HUES64 (cell line): ENCODE measurements around the gene NEURL1.
"Not testable (repeated sequence)": the region's sequence is repeated elsewhere in the genome, so short reads cannot be mapped to it uniquely, and the experiment has no call there.

Experiments
- H3K27ac ChIP-seq: 2 replicates; pipeline ENCODE4 v1.7.0; 2013; ENCODE audit warnings: low read depth, low read length, inconsistent platforms
- H3K27me3 ChIP-seq: 2 replicates; pipeline ENCODE4 v1.6.1; 2013; ENCODE audit warnings: mild to moderate bottlenecking, low read length; ENCODE audit not compliant: insufficient read depth
- H3K36me3 ChIP-seq: 2 replicates; pipeline ENCODE4 v1.6.1; 2013; ENCODE audit warnings: mild to moderate bottlenecking, low read length; ENCODE audit not compliant: insufficient read depth
- H3K4me1 ChIP-seq: 2 replicates; pipeline ENCODE4 v1.6.1; 2013; ENCODE audit warnings: mild to moderate bottlenecking, low read length, moderate library complexity; ENCODE audit not compliant: insufficient read depth
- H3K4me3 ChIP-seq: 2 replicates; pipeline ENCODE4 v1.5.1; 2013; ENCODE audit warnings: mild to moderate bottlenecking, low read length, moderate library complexity
- H3K9ac ChIP-seq: 2 replicates; pipeline ENCODE4 v1.6.1; 2013; ENCODE audit warnings: mild to moderate bottlenecking, low read depth, low read length
- H3K9me3 ChIP-seq: 2 replicates; pipeline ENCODE4 v1.6.1; 2013; ENCODE audit warnings: low read depth, low read length; ENCODE audit not compliant: insufficient read depth
- WGBS: fragments of 150-250, 120-280 bp; methylation state at CpG from one replicate; pipeline ENCODE4 v1.1.7; 2013; ENCODE audit warnings: missing lambda C conversion rate; 5-methylcytosine and 5-hydroxymethylcytosine counted together

NEURL1 gene

GRCh38 chr10:103605359-103606096 is 112.0 kb downstream of the NEURL1 start:
- H3K9me3 ChIP-seq: 0 out of 2 replicates have a peak, but pooled peaks cover 5% of the 10 kb centered on the region
- H3K36me3 ChIP-seq: no peaks in the 10 kb centered on the region
- WGBS: 88% methylated on average over 12 of the region's 12 CpGs
- no peaks in the 10 kb centered on the region for H3K27me3 ChIP-seq
- H3K9ac ChIP-seq: no peak overlapping the region
- no peak overlapping the region for H3K4me3 ChIP-seq
- H3K4me1 ChIP-seq: no peaks in the 10 kb centered on the region
- H3K27ac ChIP-seq: no peak overlapping the region

GRCh38 chr10:103606097-103606438 is 112.6 kb downstream of the NEURL1 start:
- not testable (repeated sequence) for H3K27me3 ChIP-seq, H3K4me1 ChIP-seq, H3K36me3 ChIP-seq, H3K27ac ChIP-seq, H3K9ac ChIP-seq, H3K9me3 ChIP-seq, H3K4me3 ChIP-seq
- 93% methylated on average over 1 of the region's 1 CpG for WGBS

- not testable (repeated sequence) for H3K4me3 ChIP-seq
Observed at GRCh38 chr10:103607051-103607450, 113.5 kb downstream of the NEURL1 start.

GRCh38 chr10:103608056-103608455 is 114.6 kb downstream of the NEURL1 start:
- H3K27ac ChIP-seq, H3K9me3 ChIP-seq, H3K9ac ChIP-seq, H3K4me3 ChIP-seq, H3K36me3 ChIP-seq, H3K4me1 ChIP-seq, H3K27me3 ChIP-seq: not testable (repeated sequence)
- 88% methylated on average over 10 of the region's 11 CpGs for WGBS

More at GRCh38 chr10:103607051-103607450, 113.5 kb downstream of the NEURL1 start:
- not testable (repeated sequence) for H3K36me3 ChIP-seq, H3K4me1 ChIP-seq, H3K27me3 ChIP-seq, H3K9ac ChIP-seq, H3K9me3 ChIP-seq, H3K27ac ChIP-seq
- 97% methylated on average over 30 of the region's 32 CpGs for WGBS

GRCh38 chr10:103609231-103610082 is 116.0 kb downstream of the NEURL1 start:
- no peak overlapping the region for H3K27ac ChIP-seq

GRCh38 chr10:103610083-103610472 is 116.6 kb downstream of the NEURL1 start:
- Histone ChIP-seq H3K27me3 (no peaks in the 10 kb centered on the region), H3K36me3 (no peaks in the 10 kb centered on the region; the same call in 1 of the 2 replicates), H3K9ac (no peak overlapping the region), H3K27ac (no peak overlapping the region), H3K4me3 (no peak overlapping the region), H3K4me1 (peaks cover 4% of the 10 kb centered on the region; the same call in 1 of the 2 replicates), H3K9me3 (0 out of 2 replicates have a peak, but pooled peaks cover 5% of the 10 kb centered on the region)
- WGBS: 89% methylated on average over 2 of the region's 2 CpGs

More at GRCh38 chr10:103609231-103610082, 116.0 kb downstream of the NEURL1 start:
- H3K27me3 ChIP-seq: no peaks in the 10 kb centered on the region
- H3K9ac ChIP-seq: no peak overlapping the region
- H3K36me3 ChIP-seq: no peaks in the 10 kb centered on the region; the same call in 1 of the 2 replicates
- H3K4me1 ChIP-seq: no peaks in the 10 kb centered on the region
- H3K9me3 ChIP-seq: 0 out of 2 replicates have a peak, but pooled peaks cover 5% of the 10 kb centered on the region
- WGBS: 91% methylated on average over 8 of the region's 8 CpGs
- no peak overlapping the region for H3K4me3 ChIP-seq

GRCh38 chr10:103610921-103611511 is 117.5 kb downstream of the NEURL1 start:
- H3K27ac ChIP-seq: no peak overlapping the region
- no peaks in the 10 kb centered on the region; the same call in 1 of the 2 replicates for H3K36me3 ChIP-seq
- peaks cover 6% of the 10 kb centered on the region; the same call in 1 of the 2 replicates for H3K4me1 ChIP-seq
- H3K27me3 ChIP-seq: no peaks in the 10 kb centered on the region
- no peak overlapping the region for H3K9ac ChIP-seq
- WGBS: 93% methylated on average over 9 of the region's 9 CpGs
- no peak overlapping the region for H3K4me3 ChIP-seq
- 0 out of 2 replicates have a peak, but pooled peaks cover 2% of the 10 kb centered on the region for H3K9me3 ChIP-seq

GRCh38 chr10:103612462-103613365 is 119.2 kb downstream of the NEURL1 start:
- Histone ChIP-seq H3K4me1 (peaks cover 6% of the 10 kb centered on the region; the same call in 1 of the 2 replicates), H3K36me3 (no peaks in the 10 kb centered on the region; the same call in 1 of the 2 replicates), H3K27me3 (no peaks in the 10 kb centered on the region), H3K27ac (no peak overlapping the region), H3K4me3 (no peak overlapping the region), H3K9me3 (no peaks in the 10 kb centered on the region), H3K9ac (no peak overlapping the region)
- WGBS: 93% methylated on average over 17 of the region's 17 CpGs

- Histone ChIP-seq H3K27ac (no peak overlapping the region), H3K4me3 (no peak overlapping the region), H3K36me3 (no peaks in the 10 kb centered on the region; the same call in 1 of the 2 replicates), H3K4me1 (peaks cover 6% of the 10 kb centered on the region; the same call in 1 of the 2 replicates), H3K9me3 (no peaks in the 10 kb centered on the region), H3K27me3 (no peaks in the 10 kb centered on the region), H3K9ac (no peak overlapping the region)
- WGBS: 98% methylated on average over 2 of the region's 2 CpGs
Observed at GRCh38 chr10:103613616-103614015, 120.1 kb downstream of the NEURL1 start.
